ENCODE results near the gene NGEF.
A peak's percentile ranks its signal among the peaks of the same experiment; 100 is the strongest.

The NGEF gene

GRCh38 chr2:233055362-233055761 is 42.3 kb upstream of the NGEF start:
- TF ChIP-seq TAF1 (IDR thresholded peaks at IDR 0.05; ENCODE audit: borderline replicate concordance, insufficient read depth, low read length) (no peak), SIN3A (IDR thresholded peaks at IDR 0.05; ENCODE audit: borderline replicate concordance, insufficient read depth, low read length) (no peak), FOXP2 (optimal IDR thresholded peaks at IDR 0.05; ENCODE audit: borderline replicate concordance, extremely low read depth, extremely low read length, insufficient read depth) (no peak), POLR2AphosphoS5 (IDR thresholded peaks at IDR 0.05; ENCODE audit: low read depth, low read length) (no peak), REST (IDR thresholded peaks at IDR 0.05; ENCODE audit: insufficient read depth in 1 of 2, low read depth in 2 of 2, low read length in 2 of 2) (no peak)

- TF ChIP-seq SIN3A (IDR thresholded peaks at IDR 0.05; ENCODE audit: borderline replicate concordance, insufficient read depth, low read length), result no peak
- no peak for TF ChIP-seq POLR2AphosphoS5 (IDR thresholded peaks at IDR 0.05; ENCODE audit: low read depth, low read length)
- no peak for TF ChIP-seq REST (IDR thresholded peaks at IDR 0.05; ENCODE audit: insufficient read depth in 1 of 2, low read depth in 2 of 2, low read length in 2 of 2)
- no peak for TF ChIP-seq TAF1 (IDR thresholded peaks at IDR 0.05; ENCODE audit: borderline replicate concordance, insufficient read depth, low read length)
- no peak for TF ChIP-seq FOXP2 (optimal IDR thresholded peaks at IDR 0.05; ENCODE audit: borderline replicate concordance, extremely low read depth, extremely low read length, insufficient read depth)
These were observed 41.1 kb upstream of the NGEF start for GRCh38 chr2:233053928-233054784.

- 0 out of 2 replicates have a peak, but pooled peaks have one; percentile 17 for TF ChIP-seq SIN3A (IDR thresholded peaks at IDR 0.05; ENCODE audit: borderline replicate concordance, insufficient read depth, low read length)
- no peak for TF ChIP-seq TAF1 (IDR thresholded peaks at IDR 0.05; ENCODE audit: borderline replicate concordance, insufficient read depth, low read length)
- no peak for TF ChIP-seq POLR2AphosphoS5 (IDR thresholded peaks at IDR 0.05; ENCODE audit: low read depth, low read length)
- TF ChIP-seq FOXP2 (optimal IDR thresholded peaks at IDR 0.05; ENCODE audit: borderline replicate concordance, extremely low read depth, extremely low read length, insufficient read depth), result peak; percentile 55
- TF ChIP-seq REST (IDR thresholded peaks at IDR 0.05; ENCODE audit: insufficient read depth in 1 of 2, low read depth in 2 of 2, low read length in 2 of 2), result no peak
These were observed 38.4 kb upstream of the NGEF start for GRCh38 chr2:233051241-233052149.

DNA sequence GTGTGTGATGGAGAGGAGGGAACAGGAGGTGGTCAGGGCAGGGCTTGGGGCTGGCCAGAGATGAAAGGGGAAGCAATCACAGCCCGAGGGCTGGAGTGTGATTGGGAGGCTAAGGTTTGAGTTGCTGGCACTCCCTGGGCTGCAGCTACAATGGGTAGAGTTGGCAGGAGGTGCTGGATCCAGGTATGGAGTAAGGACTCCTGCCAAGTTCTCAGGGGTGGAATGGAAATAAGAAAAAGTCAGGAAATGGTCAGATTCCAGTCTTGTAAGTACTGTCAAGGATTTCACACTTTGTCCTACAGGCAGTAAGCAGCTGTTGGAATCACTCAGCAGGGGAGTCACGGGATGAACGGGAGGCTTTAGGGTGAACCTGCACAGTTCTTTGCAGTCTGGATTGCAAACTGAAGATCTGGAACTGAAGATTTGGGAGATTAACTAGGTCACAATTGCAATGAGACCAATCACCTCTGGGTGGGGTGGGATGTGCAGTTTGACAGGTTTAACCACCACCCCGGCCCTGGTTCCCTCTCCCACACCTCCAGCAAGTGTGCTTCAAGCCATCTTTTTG is 36.2 kb upstream of the NGEF start:
- TF ChIP-seq SIN3A (IDR thresholded peaks at IDR 0.05; ENCODE audit: borderline replicate concordance, insufficient read depth, low read length), result no peak
- TF ChIP-seq TAF1 (IDR thresholded peaks at IDR 0.05; ENCODE audit: borderline replicate concordance, insufficient read depth, low read length), result no peak
- no peak for TF ChIP-seq FOXP2 (optimal IDR thresholded peaks at IDR 0.05; ENCODE audit: borderline replicate concordance, extremely low read depth, extremely low read length, insufficient read depth)
- TF ChIP-seq REST (IDR thresholded peaks at IDR 0.05; ENCODE audit: insufficient read depth in 1 of 2, low read depth in 2 of 2, low read length in 2 of 2), result no peak
- no peak for TF ChIP-seq POLR2AphosphoS5 (IDR thresholded peaks at IDR 0.05; ENCODE audit: low read depth, low read length)
